ENCODE results near the gene HOXA11.

Gene HOXA11

GRCh38 chr7:27163288-27164044, 21.6 kb downstream of the HOXA11 start (continued):
- TF ChIP-seq, protein P1, sequence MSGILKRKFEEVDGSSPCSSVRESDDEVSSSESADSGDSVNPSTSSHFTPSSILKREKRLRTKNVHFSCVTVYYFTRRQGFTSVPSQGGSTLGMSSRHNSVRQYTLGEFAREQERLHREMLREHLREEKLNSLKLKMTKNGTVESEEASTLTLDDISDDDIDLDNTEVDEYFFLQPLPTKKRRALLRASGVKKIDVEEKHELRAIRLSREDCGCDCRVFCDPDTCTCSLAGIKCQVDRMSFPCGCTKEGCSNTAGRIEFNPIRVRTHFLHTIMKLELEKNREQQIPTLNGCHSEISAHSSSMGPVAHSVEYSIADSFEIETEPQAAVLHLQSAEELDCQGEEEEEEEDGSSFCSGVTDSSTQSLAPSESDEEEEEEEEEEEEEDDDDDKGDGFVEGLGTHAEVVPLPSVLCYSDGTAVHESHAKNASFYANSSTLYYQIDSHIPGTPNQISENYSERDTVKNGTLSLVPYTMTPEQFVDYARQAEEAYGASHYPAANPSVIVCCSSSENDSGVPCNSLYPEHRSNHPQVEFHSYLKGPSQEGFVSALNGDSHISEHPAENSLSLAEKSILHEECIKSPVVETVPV (CRISPR knock-in tag; IDR thresholded peaks at IDR 0.05): no peak
- TF ChIP-seq ESRRG (CRISPR knock-in tag; IDR thresholded peaks at IDR 0.05): no peak

DNA sequence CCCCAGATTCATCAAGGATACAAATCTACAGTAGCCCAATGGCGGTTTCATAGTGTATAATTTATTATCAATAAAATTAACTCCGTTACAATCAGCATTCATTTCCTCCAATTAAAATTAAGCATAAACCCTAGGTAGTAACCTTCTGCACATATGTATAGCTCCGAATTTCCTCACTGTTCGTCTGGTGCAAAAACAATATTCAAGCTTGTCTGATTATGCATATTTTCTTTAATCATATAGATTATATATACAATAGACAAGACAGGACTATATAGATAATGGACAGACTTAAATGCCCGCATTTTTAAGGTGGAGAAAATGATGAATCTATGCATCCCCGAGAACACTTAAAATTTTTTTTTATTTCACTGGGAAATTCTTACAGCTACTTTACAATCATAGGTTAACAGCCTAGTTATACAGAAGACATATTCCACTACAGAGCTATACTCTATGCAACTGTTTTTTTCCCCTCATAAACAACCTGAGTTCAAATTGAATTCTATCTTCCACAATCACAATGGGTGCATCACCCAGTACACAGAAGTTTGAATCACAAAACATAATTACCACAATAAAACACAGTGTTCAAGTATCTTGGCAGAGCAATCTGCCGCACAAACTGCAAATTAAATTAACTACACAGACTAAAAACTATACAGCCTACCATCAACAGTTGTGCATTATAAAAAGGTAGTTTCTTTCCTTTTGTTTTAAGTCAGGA, 22.3 kb downstream of the HOXA11 start:
- TF ChIP-seq BACH2 (CRISPR knock-in tag; IDR thresholded peaks at IDR 0.05; ENCODE audit: borderline replicate concordance) (no peak), TOX (CRISPR knock-in tag; IDR thresholded peaks at IDR 0.05; ENCODE audit: borderline replicate concordance) (no peak)
- TF ChIP-seq, protein P2, sequence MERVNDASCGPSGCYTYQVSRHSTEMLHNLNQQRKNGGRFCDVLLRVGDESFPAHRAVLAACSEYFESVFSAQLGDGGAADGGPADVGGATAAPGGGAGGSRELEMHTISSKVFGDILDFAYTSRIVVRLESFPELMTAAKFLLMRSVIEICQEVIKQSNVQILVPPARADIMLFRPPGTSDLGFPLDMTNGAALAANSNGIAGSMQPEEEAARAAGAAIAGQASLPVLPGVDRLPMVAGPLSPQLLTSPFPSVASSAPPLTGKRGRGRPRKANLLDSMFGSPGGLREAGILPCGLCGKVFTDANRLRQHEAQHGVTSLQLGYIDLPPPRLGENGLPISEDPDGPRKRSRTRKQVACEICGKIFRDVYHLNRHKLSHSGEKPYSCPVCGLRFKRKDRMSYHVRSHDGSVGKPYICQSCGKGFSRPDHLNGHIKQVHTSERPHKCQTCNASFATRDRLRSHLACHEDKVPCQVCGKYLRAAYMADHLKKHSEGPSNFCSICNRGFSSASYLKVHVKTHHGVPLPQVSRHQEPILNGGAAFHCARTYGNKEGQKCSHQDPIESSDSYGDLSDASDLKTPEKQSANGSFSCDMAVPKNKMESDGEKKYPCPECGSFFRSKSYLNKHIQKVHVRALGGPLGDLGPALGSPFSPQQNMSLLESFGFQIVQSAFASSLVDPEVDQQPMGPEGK (CRISPR knock-in tag; IDR thresholded peaks at IDR 0.05; ENCODE audit: borderline replicate concordance): no peak
- ATAC-seq: no peak

GRCh38 chr7:27161721-27162560, 23.1 kb downstream of the HOXA11 start:
- ATAC-seq: no peak
- TF ChIP-seq ZNF8 (CRISPR knock-in tag; IDR thresholded peaks at IDR 0.05) (no peak), ZFP3 (CRISPR knock-in tag; IDR thresholded peaks at IDR 0.05) (no peak), ZNF70 (CRISPR knock-in tag; IDR thresholded peaks at IDR 0.05) (no peak), GLIS3 (CRISPR knock-in tag; IDR thresholded peaks at IDR 0.05) (no peak), ESRRG (CRISPR knock-in tag; IDR thresholded peaks at IDR 0.05) (no peak), TOX (CRISPR knock-in tag; IDR thresholded peaks at IDR 0.05; ENCODE audit: borderline replicate concordance) (no peak), RARB (CRISPR knock-in tag; IDR thresholded peaks at IDR 0.05) (no peak), BACH2 (CRISPR knock-in tag; IDR thresholded peaks at IDR 0.05; ENCODE audit: borderline replicate concordance) (no peak), TCF4 (CRISPR knock-in tag; IDR thresholded peaks at IDR 0.05; ENCODE audit: borderline replicate concordance) (no peak), CSDC2 (CRISPR knock-in tag; IDR thresholded peaks at IDR 0.05) (no peak), PPARA (CRISPR knock-in tag; IDR thresholded peaks at IDR 0.05; ENCODE audit: borderline replicate concordance) (no peak), ARNTL (CRISPR knock-in tag; IDR thresholded peaks at IDR 0.05; ENCODE audit: borderline replicate concordance, low read depth) (no peak), OSR1 (CRISPR knock-in tag; IDR thresholded peaks at IDR 0.05) (no peak), SNAI2 (CRISPR knock-in tag; IDR thresholded peaks at IDR 0.05) (no peak), ZFP30 (CRISPR knock-in tag; IDR thresholded peaks at IDR 0.05) (no peak), CREB5 (CRISPR knock-in tag; IDR thresholded peaks at IDR 0.05; ENCODE audit: low read depth) (no peak)
- TF ChIP-seq, protein P3, sequence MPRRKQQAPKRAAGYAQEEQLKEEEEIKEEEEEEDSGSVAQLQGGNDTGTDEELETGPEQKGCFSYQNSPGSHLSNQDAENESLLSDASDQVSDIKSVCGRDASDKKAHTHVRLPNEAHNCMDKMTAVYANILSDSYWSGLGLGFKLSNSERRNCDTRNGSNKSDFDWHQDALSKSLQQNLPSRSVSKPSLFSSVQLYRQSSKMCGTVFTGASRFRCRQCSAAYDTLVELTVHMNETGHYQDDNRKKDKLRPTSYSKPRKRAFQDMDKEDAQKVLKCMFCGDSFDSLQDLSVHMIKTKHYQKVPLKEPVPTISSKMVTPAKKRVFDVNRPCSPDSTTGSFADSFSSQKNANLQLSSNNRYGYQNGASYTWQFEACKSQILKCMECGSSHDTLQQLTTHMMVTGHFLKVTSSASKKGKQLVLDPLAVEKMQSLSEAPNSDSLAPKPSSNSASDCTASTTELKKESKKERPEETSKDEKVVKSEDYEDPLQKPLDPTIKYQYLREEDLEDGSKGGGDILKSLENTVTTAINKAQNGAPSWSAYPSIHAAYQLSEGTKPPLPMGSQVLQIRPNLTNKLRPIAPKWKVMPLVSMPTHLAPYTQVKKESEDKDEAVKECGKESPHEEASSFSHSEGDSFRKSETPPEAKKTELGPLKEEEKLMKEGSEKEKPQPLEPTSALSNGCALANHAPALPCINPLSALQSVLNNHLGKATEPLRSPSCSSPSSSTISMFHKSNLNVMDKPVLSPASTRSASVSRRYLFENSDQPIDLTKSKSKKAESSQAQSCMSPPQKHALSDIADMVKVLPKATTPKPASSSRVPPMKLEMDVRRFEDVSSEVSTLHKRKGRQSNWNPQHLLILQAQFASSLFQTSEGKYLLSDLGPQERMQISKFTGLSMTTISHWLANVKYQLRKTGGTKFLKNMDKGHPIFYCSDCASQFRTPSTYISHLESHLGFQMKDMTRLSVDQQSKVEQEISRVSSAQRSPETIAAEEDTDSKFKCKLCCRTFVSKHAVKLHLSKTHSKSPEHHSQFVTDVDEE (CRISPR knock-in tag; IDR thresholded peaks at IDR 0.05): no peak
- TF ChIP-seq, protein P1 (CRISPR knock-in tag; IDR thresholded peaks at IDR 0.05): no peak
- TF ChIP-seq, protein P4, sequence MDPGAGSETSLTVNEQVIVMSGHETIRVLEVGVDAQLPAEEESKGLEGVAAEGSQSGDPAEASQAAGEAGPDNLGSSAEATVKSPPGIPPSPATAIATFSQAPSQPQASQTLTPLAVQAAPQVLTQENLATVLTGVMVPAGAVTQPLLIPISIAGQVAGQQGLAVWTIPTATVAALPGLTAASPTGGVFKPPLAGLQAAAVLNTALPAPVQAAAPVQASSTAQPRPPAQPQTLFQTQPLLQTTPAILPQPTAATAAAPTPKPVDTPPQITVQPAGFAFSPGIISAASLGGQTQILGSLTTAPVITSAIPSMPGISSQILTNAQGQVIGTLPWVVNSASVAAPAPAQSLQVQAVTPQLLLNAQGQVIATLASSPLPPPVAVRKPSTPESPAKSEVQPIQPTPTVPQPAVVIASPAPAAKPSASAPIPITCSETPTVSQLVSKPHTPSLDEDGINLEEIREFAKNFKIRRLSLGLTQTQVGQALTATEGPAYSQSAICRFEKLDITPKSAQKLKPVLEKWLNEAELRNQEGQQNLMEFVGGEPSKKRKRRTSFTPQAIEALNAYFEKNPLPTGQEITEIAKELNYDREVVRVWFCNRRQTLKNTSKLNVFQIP (CRISPR knock-in tag; IDR thresholded peaks at IDR 0.05; ENCODE audit: borderline replicate concordance, low read depth): no peak
- TF ChIP-seq, protein P2 (CRISPR knock-in tag; IDR thresholded peaks at IDR 0.05; ENCODE audit: borderline replicate concordance): no peak

Data from SK-N-SH treated with all-trans-retinoic acid at 6 μM for 48 hours (cell line).